HEK293 (cell line): ENCODE results near the gene THEM4.
A peak's percentile ranks its signal among the peaks of the same experiment; 100 is the strongest.

Experiments used
- CTCF ChIA-PET: fragments of 350-600 bp; formaldehyde crosslinking; extraction: SDS; loops from one replicate; lab custom pipeline; 2021; ENCODE audit warnings: antibody characterized with exemption; lab: Yijun Ruan, JAX
- POLR2A ChIA-PET: fragments of 300-600 bp; formaldehyde crosslinking; extraction: SDS; loops from one replicate; lab custom pipeline; 2020; ENCODE audit warnings: antibody characterized with exemption, inconsistent platforms; lab: Yijun Ruan, JAX
- H3K27ac ChIP-seq: fragments of 200-500 bp; sonication (Bioruptor generic); 2 replicates; pipeline ENCODE4 v1.5.1; 2014; ENCODE audit warnings: low read depth, low read length, control low read depth, inconsistent platforms; ENCODE audit errors: extremely low read depth
- H3K36me3 ChIP-seq, 2 experiments: fragments of 200-500 bp in 1 of 2; sonication (Bioruptor generic) in 1 of 2; 1 replicate in 1 of 2; 2 replicates in 1 of 2; pipeline ENCODE4 v1.5.1; 2014 to 2017; ENCODE audit warnings: inconsistent platforms in 2 of 2, low read length in 2 of 2; ENCODE audit not compliant: control insufficient read depth in 2 of 2, insufficient read depth in 1 of 2
- H3K4me1 ChIP-seq: fragments of 200-500 bp; sonication (Bioruptor generic); 2 replicates; pipeline ENCODE4 v1.5.1; 2014; ENCODE audit warnings: mild to moderate bottlenecking, low read length, inconsistent platforms; ENCODE audit not compliant: control insufficient read depth, insufficient read depth
- H3K4me3 ChIP-seq: 2 replicates; pipeline ENCODE4 v1.5.1; 2011; ENCODE audit warnings: low read depth, mild to moderate bottlenecking, control low read depth, low read length, moderate library complexity
- H3K9me3 ChIP-seq: fragments of 200-500 bp; sonication (Bioruptor generic); 2 replicates; pipeline ENCODE4 v1.5.1; 2014; ENCODE audit warnings: low read depth, low read length, inconsistent platforms; ENCODE audit not compliant: control insufficient read depth, insufficient read depth
- BCL11A ChIP-seq: fragments of 450-650 bp; formaldehyde crosslinking; IDR thresholded peaks from 2 replicates; pipeline ENCODE4 v1.5.1; 2016; ENCODE audit warnings: low read depth, missing biosample characterization, missing genetic modification characterization
- BCL6B ChIP-seq: fragments of 450-650 bp; formaldehyde crosslinking; IDR thresholded peaks from 2 replicates; pipeline ENCODE4 v1.5.1; 2017; ENCODE audit warnings: missing biosample characterization, missing genetic modification characterization
- TSHZ1 ChIP-seq: fragments of 450-650 bp; formaldehyde crosslinking; IDR thresholded peaks from 2 replicates; pipeline ENCODE4 v1.5.1; 2016; ENCODE audit warnings: missing biosample characterization, missing genetic modification characterization, borderline replicate concordance
- ZBTB11 ChIP-seq: fragments of 450-650 bp; formaldehyde crosslinking; conservative IDR thresholded peaks from 2 replicates; pipeline ENCODE4 v1.5.1; 2016; ENCODE audit warnings: low read depth, missing biosample characterization, missing genetic modification characterization
- ZBTB8A ChIP-seq: fragments of 450-650 bp; formaldehyde crosslinking; IDR thresholded peaks from 2 replicates; pipeline ENCODE4 v1.5.1; 2016; ENCODE audit warnings: missing biosample characterization, missing genetic modification characterization
- ZNF10 ChIP-seq: fragments of 450-650 bp; formaldehyde crosslinking; IDR thresholded peaks from 2 replicates; pipeline ENCODE4 v1.5.1; 2017; ENCODE audit warnings: missing biosample characterization, missing genetic modification characterization
- ZNF140 ChIP-seq: fragments of 450-650 bp; formaldehyde crosslinking; IDR thresholded peaks from 2 replicates; pipeline ENCODE4 v1.5.1; 2016; ENCODE audit warnings: missing biosample characterization, missing genetic modification characterization
- ZNF174 ChIP-seq: fragments of 450-650 bp; formaldehyde crosslinking; IDR thresholded peaks from 2 replicates; pipeline ENCODE4 v1.5.0; 2017; ENCODE audit warnings: missing biosample characterization, mild to moderate bottlenecking, missing genetic modification characterization
- ZNF202 ChIP-seq: fragments of 450-650 bp; formaldehyde crosslinking; IDR thresholded peaks from 2 replicates; pipeline ENCODE4 v1.5.1; 2016; ENCODE audit warnings: missing biosample characterization, missing genetic modification characterization, borderline replicate concordance
- ZNF266 ChIP-seq: fragments of 450-650 bp; formaldehyde crosslinking; IDR thresholded peaks from 2 replicates; pipeline ENCODE4 v1.5.1; 2016; ENCODE audit warnings: missing biosample characterization, missing genetic modification characterization, low read depth
- ZNF354C ChIP-seq: fragments of 450-650 bp; formaldehyde crosslinking; IDR thresholded peaks from 2 replicates; pipeline ENCODE4 v1.5.1; 2016; ENCODE audit warnings: missing biosample characterization, missing genetic modification characterization, low read depth, borderline replicate concordance
- ZNF501 ChIP-seq: fragments of 450-650 bp; formaldehyde crosslinking; IDR thresholded peaks from 2 replicates; pipeline ENCODE4 v1.5.1; 2016; ENCODE audit warnings: missing biosample characterization, missing genetic modification characterization
- ZNF518A ChIP-seq: fragments of 450-650 bp; formaldehyde crosslinking; conservative IDR thresholded peaks from 2 replicates; pipeline ENCODE4 v1.5.1; 2016; ENCODE audit warnings: low read depth, missing biosample characterization, missing genetic modification characterization
- ZNF529 ChIP-seq: fragments of 450-650 bp; formaldehyde crosslinking; IDR thresholded peaks from 2 replicates; pipeline ENCODE4 v1.5.1; 2017; ENCODE audit warnings: missing genetic modification characterization, missing biosample characterization; ENCODE audit not compliant: insufficient replicate concordance
- ZNF558 ChIP-seq: fragments of 450-650 bp; formaldehyde crosslinking; IDR thresholded peaks from 2 replicates; pipeline ENCODE4 v1.5.1; 2016; ENCODE audit warnings: missing biosample characterization, missing genetic modification characterization
- ZNF560 ChIP-seq: fragments of 450-650 bp; formaldehyde crosslinking; IDR thresholded peaks from 2 replicates; pipeline ENCODE4 v1.5.1; 2017; ENCODE audit warnings: missing biosample characterization, missing genetic modification characterization, borderline replicate concordance
- ZNF561 ChIP-seq: fragments of 450-650 bp; IDR thresholded peaks from 2 replicates; pipeline ENCODE4 v1.5.1; 2018; ENCODE audit warnings: missing biosample characterization, missing genetic modification characterization, borderline replicate concordance
- ZNF580 ChIP-seq: fragments of 450-650 bp; formaldehyde crosslinking; IDR thresholded peaks from 2 replicates; pipeline ENCODE4 v1.5.1; 2016; ENCODE audit warnings: missing biosample characterization, missing genetic modification characterization
- ZNF624 ChIP-seq: fragments of 450-650 bp; formaldehyde crosslinking; IDR thresholded peaks from 2 replicates; pipeline ENCODE4 v1.5.1; 2017; ENCODE audit warnings: missing biosample characterization, missing genetic modification characterization
- ZNF664 ChIP-seq: fragments of 450-650 bp; formaldehyde crosslinking; IDR thresholded peaks from 2 replicates; pipeline ENCODE4 v1.5.1; 2016; ENCODE audit warnings: missing biosample characterization, missing genetic modification characterization
- ZNF777 ChIP-seq: fragments of 450-650 bp; formaldehyde crosslinking; IDR thresholded peaks from 2 replicates; pipeline ENCODE4 v1.5.1; 2017; ENCODE audit warnings: missing biosample characterization, missing genetic modification characterization, borderline replicate concordance
- ZSCAN4 ChIP-seq: fragments of 450-650 bp; formaldehyde crosslinking; IDR thresholded peaks from 2 replicates; pipeline ENCODE4 v1.5.1; 2017; ENCODE audit warnings: missing biosample characterization, missing genetic modification characterization

The THEM4 gene

GRCh38 chr1:151882918-151883317, 26.4 kb downstream of the THEM4 start (continued):
- peak; percentile 77 for TF ChIP-seq ZNF518A
- TF ChIP-seq ZNF202: 0 out of 2 replicates have a peak, but pooled peaks have one; percentile 46
- 0 out of 2 replicates have a peak, but pooled peaks have one; percentile 24 for TF ChIP-seq ZNF266 (tag by site-specific recombination)
- TF ChIP-seq ZNF664: peak; percentile 64; the same call in 1 of the 2 replicates
- TF ChIP-seq ZNF558 (tag by site-specific recombination): peak; percentile 40; the same call in 1 of the 2 replicates
- 0 out of 2 replicates have a peak, but pooled peaks have one; percentile 42 for TF ChIP-seq ZNF560 (tag by site-specific recombination)
- peak; percentile 60 for TF ChIP-seq ZBTB11 (tag by site-specific recombination)
- TF ChIP-seq ZBTB8A (tag by site-specific recombination): peak; percentile 44; the same call in 1 of the 2 replicates

GRCh38 chr1:151882466-151882865, 26.8 kb downstream of the THEM4 start:
- Histone ChIP-seq H3K4me1 (no peaks in the 10 kb centered on the region), H3K36me3 (peaks cover 8 to 26% of the 10 kb centered on the region in 2 experiments), H3K27ac (no peak overlapping the region), H3K9me3 (no peaks in the 10 kb centered on the region), H3K4me3 (no peak overlapping the region)
- ChIA-PET CTCF (interaction anchor here (0.5 to 1.9 kb wide), 9 partner anchors 8 to 772 kb away, joined by 3 to 10 read pairs (median 3); no protein-coding TSS in a partner anchor), POLR2A (no interaction called here)
- TF ChIP-seq ZNF174 (no peak), TSHZ1 (no peak), ZNF561 (no peak), ZSCAN4 (tag by site-specific recombination) (no peak), ZNF529 (tag by site-specific recombination) (no peak), BCL11A (tag by site-specific recombination) (no peak), BCL6B (tag by site-specific recombination) (no peak), ZNF501 (no peak), ZNF354C (tag by site-specific recombination) (no peak), ZNF624 (no peak), ZNF140 (no peak), ZNF580 (tag by site-specific recombination) (no peak), ZNF777 (tag by site-specific recombination) (no peak), ZNF10 (no peak)
